H1 (cell line): ENCODE results near the gene PLAC1. TPM values are rescaled to one million over a fixed set of nuclear protein-coding genes. Genes with fewer than 3 reads are reported as not detected.

Experiments used
- CTCF ChIA-PET: fragments of 300-600 bp; sonication (Branson Sonifier 250); formaldehyde crosslinking; loops from one replicate; lab custom pipeline; 2021; ENCODE audit not compliant: partially characterized antibody; lab: Charles Lee
- POLR2A ChIA-PET: fragments of 300-600 bp; sonication (Branson Sonifier 250); formaldehyde crosslinking; loops from one replicate; lab custom pipeline; 2021; ENCODE audit warnings: inconsistent platforms; ENCODE audit not compliant: partially characterized antibody; lab: Charles Lee
- DNase-seq, 2 experiments: peaks; one replicate each; pipeline versions ENCODE4 v3.0.0 to v3.0.0-alpha.2; 2010 to 2022; ENCODE audit warnings: low spot score in 2 of 2, low read depth in 1 of 2, mixed read lengths in 1 of 2
- FAIRE-seq: peaks from 2 replicates; lab custom pipeline; 2011; peaks lifted over from hg19 to GRCh38; lab: Jason Lieb, UNC
- H2AFZ ChIP-seq: 2 replicates; pipeline ENCODE4 v1.8.1; 2012; ENCODE audit warnings: low read length, inconsistent platforms
- H2AK5ac ChIP-seq: 2 replicates; pipeline ENCODE4 v1.6.1; 2013; ENCODE audit warnings: low read depth, low read length
- H2BK120ac ChIP-seq: replicated peaks from 2 replicates; pipeline ENCODE3; 2013; ENCODE audit warnings: low read depth, low read length, inconsistent platforms
- H2BK12ac ChIP-seq: 2 replicates; pipeline ENCODE4 v1.6.1; 2013; ENCODE audit warnings: low read depth, low read length
- H2BK15ac ChIP-seq: 2 replicates; pipeline ENCODE4 v1.6.1; 2013; ENCODE audit warnings: low read length
- H2BK20ac ChIP-seq: 2 replicates; pipeline ENCODE4 v1.6.1; 2013; ENCODE audit warnings: low read length
- H2BK5ac ChIP-seq: 2 replicates; pipeline ENCODE4 v1.6.1; 2013; ENCODE audit warnings: low read depth, low read length
- H3K14ac ChIP-seq: 2 replicates; pipeline ENCODE4 v1.6.1; 2013; ENCODE audit warnings: inconsistent platforms; ENCODE audit not compliant: insufficient read length
- H3K18ac ChIP-seq: 2 replicates; pipeline ENCODE4 v1.6.1; 2013; ENCODE audit warnings: low read length; ENCODE audit errors: extremely low read depth
- H3K23ac ChIP-seq: 2 replicates; pipeline ENCODE4 v1.6.1; 2013; ENCODE audit warnings: inconsistent platforms; ENCODE audit not compliant: insufficient read length
- H3K23me2 ChIP-seq: 2 replicates; pipeline ENCODE4 v1.6.1; 2013; ENCODE audit warnings: low read depth, low read length
- H3K27ac ChIP-seq: 2 replicates; pipeline ENCODE4 v1.6.1; 2011; ENCODE audit warnings: low read depth, low read length, inconsistent platforms
- H3K27me3 ChIP-seq, 4 experiments: replicated peaks in 1 of 4; 1 replicate in 1 of 4; 2 replicates in 3 of 4; pipeline versions ENCODE4 v1.6.1 to v1.8.1; 2011 to 2013; ENCODE audit warnings: low read length in 3 of 4, mild to moderate bottlenecking in 3 of 4, inconsistent platforms in 2 of 4, mixed read lengths in 2 of 4, moderate library complexity in 1 of 4; ENCODE audit not compliant: control insufficient read depth in 3 of 4, insufficient read depth in 3 of 4; ENCODE audit errors: extremely low read depth in 1 of 4
- H3K36me3 ChIP-seq, 4 experiments: 2 replicates each; pipeline versions ENCODE4 v1.6.1 to v1.8.1; 2011 to 2013; ENCODE audit warnings: mild to moderate bottlenecking in 4 of 4, low read length in 3 of 4, moderate library complexity in 2 of 4, control low read depth in 1 of 4, inconsistent platforms in 1 of 4; ENCODE audit not compliant: insufficient read depth in 4 of 4, control insufficient read depth in 2 of 4
- H3K4ac ChIP-seq: replicated peaks from 2 replicates; pipeline ENCODE3; 2013; ENCODE audit warnings: low read length, low read depth, mixed read lengths, inconsistent platforms; ENCODE audit not compliant: insufficient read length
- H3K4me1 ChIP-seq, 4 experiments: replicated peaks in 1 of 4; 1 replicate in 1 of 4; 2 replicates in 3 of 4; pipeline versions ENCODE4 v1.6.1 to v1.8.1; 2011 to 2013; ENCODE audit warnings: low read length in 3 of 4, inconsistent platforms in 2 of 4, mixed read lengths in 1 of 4; ENCODE audit not compliant: insufficient read depth in 4 of 4, control insufficient read depth in 3 of 4
- H3K4me2 ChIP-seq, 2 experiments: 2 replicates each; pipeline versions ENCODE4 v1.6.1 to v1.8.1; 2011 to 2013; ENCODE audit warnings: low read depth in 2 of 2, low read length in 2 of 2, control low read depth in 1 of 2, inconsistent platforms in 1 of 2, mild to moderate bottlenecking in 1 of 2; ENCODE audit not compliant: insufficient read depth in 1 of 2
- H3K4me3 ChIP-seq, 4 experiments: fragments of 200-600, 300-600 bp in 1 of 4; sonication (generic), shearing (Covaris generic), sonication (Bioruptor Twin) in 1 of 4; 2 replicates each; pipeline versions ENCODE4 v1.5.1 to v1.8.1; 2011 to 2016; ENCODE audit warnings: low read length in 4 of 4, low read depth in 3 of 4, control low read depth in 2 of 4, inconsistent platforms in 2 of 4, mild to moderate bottlenecking in 2 of 4, mixed read lengths in 1 of 4, moderate library complexity in 1 of 4; ENCODE audit not compliant: insufficient read depth in 2 of 4; ENCODE audit errors: extremely low read depth in 1 of 4
- H3K56ac ChIP-seq: replicated peaks from 2 replicates; pipeline ENCODE3; 2013; ENCODE audit warnings: low read depth, mild to moderate bottlenecking, mixed read lengths, low read length, inconsistent platforms; ENCODE audit not compliant: insufficient read length
- H3K79me1 ChIP-seq: 2 replicates; pipeline ENCODE4 v1.6.1; 2013; ENCODE audit warnings: low read depth, low read length, control low read depth
- H3K79me2 ChIP-seq, 2 experiments: 2 replicates each; pipeline versions ENCODE4 v1.6.1 to v1.8.1; 2012 to 2013; ENCODE audit warnings: low read length in 2 of 2, mild to moderate bottlenecking in 2 of 2, inconsistent platforms in 1 of 2; ENCODE audit not compliant: insufficient read depth in 2 of 2, control insufficient read depth in 1 of 2
- H3K9ac ChIP-seq, 4 experiments: replicated peaks in 1 of 4; 1 replicate in 1 of 4; 2 replicates in 3 of 4; pipeline versions ENCODE4 v1.6.1 to v1.8.1; 2011 to 2013; ENCODE audit warnings: low read depth in 3 of 4, low read length in 3 of 4, control low read depth in 2 of 4, mild to moderate bottlenecking in 2 of 4, moderate library complexity in 2 of 4, inconsistent platforms in 1 of 4; ENCODE audit errors: extremely low read depth in 1 of 4
- H3K9me3 ChIP-seq, 2 experiments: 2 replicates each; pipeline versions ENCODE4 v1.6.1 to v1.8.1; 2012 to 2013; ENCODE audit warnings: mild to moderate bottlenecking in 2 of 2, moderate library complexity in 2 of 2, control low read depth in 1 of 2, inconsistent platforms in 1 of 2, low read depth in 1 of 2, low read length in 1 of 2, mixed read lengths in 1 of 2; ENCODE audit not compliant: insufficient read depth in 2 of 2
- H4K20me1 ChIP-seq, 2 experiments: replicated peaks in 1 of 2; 2 replicates each; pipeline versions ENCODE3 to v1.8.1; 2011 to 2013; ENCODE audit warnings: inconsistent platforms in 2 of 2, low read length in 2 of 2, mild to moderate bottlenecking in 1 of 2; ENCODE audit not compliant: insufficient read depth in 2 of 2, control insufficient read depth in 1 of 2
- H4K5ac ChIP-seq: 2 replicates; pipeline ENCODE4 v1.6.1; 2013; ENCODE audit warnings: low read length, low read depth, mixed read lengths, inconsistent platforms; ENCODE audit not compliant: insufficient read length
- H4K8ac ChIP-seq: 2 replicates; pipeline ENCODE4 v1.8.0; 2013; ENCODE audit warnings: mild to moderate bottlenecking, moderate library complexity, low read length, inconsistent platforms; ENCODE audit not compliant: insufficient read depth; ENCODE audit errors: extremely low read depth
- H4K91ac ChIP-seq: replicated peaks from 2 replicates; pipeline ENCODE3; 2013; ENCODE audit warnings: low read length, mixed read lengths, inconsistent platforms; ENCODE audit not compliant: insufficient read length
- SAP30 ChIP-seq: fragments of 300-600 bp; sonication (generic); IDR thresholded peaks from 2 replicates; pipeline ENCODE4 v1.7.1; 2012; ENCODE audit warnings: low read length, moderate library complexity, mild to moderate bottlenecking, inconsistent platforms; ENCODE audit not compliant: insufficient read depth, insufficient replicate concordance
- SIRT6 ChIP-seq: IDR thresholded peaks from one replicate; pipeline ENCODE4 v1.7.1; 2012; ENCODE audit warnings: low read length, inconsistent platforms
- SP4 ChIP-seq: IDR thresholded peaks from 2 replicates; pipeline ENCODE4 v1.6.1; 2012; ENCODE audit warnings: low read length, inconsistent platforms
- TAF7 ChIP-seq: optimal IDR thresholded peaks from 2 replicates; pipeline ENCODE3; 2011; ENCODE audit warnings: low read depth, mild to moderate bottlenecking, inconsistent platforms, low read length, moderate library complexity, borderline replicate concordance
- WGBS, 2 experiments: shearing (Covaris generic) in 1 of 2; methylation state at CpG; one replicate each; pipeline versions ENCODE4 v1.1.6 to v1.1.7; 2013 to 2015; ENCODE audit warnings: low lambda C conversion rate in 2 of 2, mixed read lengths in 2 of 2, inconsistent platforms in 1 of 2, low coverage in 1 of 2, missing lambda C conversion rate in 1 of 2; ENCODE audit not compliant: insufficient replicate concordance in 2 of 2, insufficient coverage in 1 of 2, insufficient read length in 1 of 2; ENCODE audit errors: extremely low coverage in 1 of 2, missing lambda C conversion rate in 1 of 2; 5-methylcytosine and 5-hydroxymethylcytosine counted together
- polyA plus RNA-seq, 7 experiments: library from polyadenylated mRNA; depleted of rRNA in 3 of 7; stranded (reverse) in 5 of 7; unstranded in 2 of 7; fragments of >200 nt in 5 of 7; fragments of 200-250 nt in 2 of 7; gene quantifications; 1 replicate in 5 of 7; 2 replicates in 1 of 7; 4 replicates in 1 of 7; pipeline versions ENCODE4 v1.2.1 to v1.2.3, GENCODE V29; 2011 to 2013; ENCODE audit warnings: missing spikeins in 2 of 7, mixed read lengths in 2 of 7
- total RNA-seq: library from RNA; stranded (reverse); fragmentation: NEBNext Ultra II Directional; extraction: Animal tissue kit (Norgen Biotek cat#: 25700); gene quantifications from 2 replicates; pipeline ENCODE4 v1.2.1, GENCODE V29; 2021

Gene PLAC1
- total and polyA plus RNA-seq, 2 of the 8 experiments (the other 6 are each of a cell fraction or from before 2014, with no cell fraction given): 1.8 TPM; not detected in 1

DNA sequence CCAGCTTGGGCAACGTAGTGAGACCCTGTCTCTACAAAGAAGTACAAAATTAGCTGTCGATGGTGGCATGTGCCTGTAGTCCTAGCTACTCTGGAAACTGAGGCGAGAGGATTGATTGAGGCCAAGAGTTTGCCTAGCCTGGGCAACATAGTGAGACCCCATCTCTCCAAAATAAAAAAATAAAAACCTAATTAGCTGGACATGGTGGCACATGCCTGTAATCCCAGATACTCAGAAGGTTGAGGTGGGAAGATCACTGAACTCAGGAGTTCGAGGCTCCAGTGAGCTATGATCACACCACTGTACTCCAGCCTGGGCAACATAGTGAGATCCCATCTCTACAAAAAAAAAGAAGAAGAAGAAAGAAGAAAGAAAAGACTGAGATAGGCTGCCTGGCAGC, 17.4 kb downstream of the PLAC1 start:
- ChIA-PET CTCF (interaction anchor here (1.5 kb wide), 1 partner anchor 12 kb away, joined by 3 read pairs; no protein-coding TSS in a partner anchor), POLR2A (no interaction called here)
- Histone ChIP-seq H4K5ac (no peak overlapping the region), H3K9me3 (no peaks in the 10 kb centered on the region), H4K8ac (no peak overlapping the region), H2AFZ (no peak overlapping the region), H3K23ac (no peak overlapping the region), H3K27me3 (no peaks in the 10 kb centered on the region), H3K4me1 (no peaks in the 10 kb centered on the region), H4K91ac (no peak overlapping the region), H2BK12ac (no peak overlapping the region), H3K4me2 (no peak overlapping the region), H3K36me3 (no peaks in the 10 kb centered on the region), H3K56ac (no peak overlapping the region), H3K23me2 (no peaks in the 10 kb centered on the region), H3K27ac (no peak overlapping the region), H2BK5ac (no peak overlapping the region), H3K79me2 (no peaks in the 10 kb centered on the region), H3K4ac (no peak overlapping the region), H3K14ac (no peak overlapping the region), H3K9ac (no peak overlapping the region), H3K18ac (no peak overlapping the region), H2AK5ac (no peak overlapping the region), H2BK120ac (no peak overlapping the region), H4K20me1 (no peaks in the 10 kb centered on the region), H3K4me3 (no peak overlapping the region), H3K79me1 (no peaks in the 10 kb centered on the region), H2BK15ac (no peak overlapping the region), H2BK20ac (no peak overlapping the region)
- WGBS, 2 experiments: 87% methylated on average over 2 of the region's 4 CpGs; no CpG with 5 or more reads in 1 of the 2 experiments
- DNase-seq: no peak
- no peak for FAIRE-seq
- TF ChIP-seq SAP30 (no peak), TAF7 (no peak), SIRT6 (no peak), SP4 (no peak)
